Stomach (tissue), 4 donors: ENCODE data around the gene COL6A3.

ENCODE experiments used
- POLR2A ChIP-seq, 4 donors: fragments of 450-650 bp; IDR thresholded peaks; one replicate each; pipeline ENCODE4 v1.6.1; 2016; ENCODE audit warnings: antibody characterized with exemption in 4 of 4, control low read depth in 2 of 4, mild to moderate bottlenecking in 1 of 4, moderate library complexity in 1 of 4
- TF ChIP-seq, protein P1 (sequence below), 7 experiments: fragments of 450-650 bp in 4 of 7; fragments of 200-600 bp in 3 of 7; sonication (generic) in 3 of 7; IDR thresholded peaks; one replicate each; pipeline ENCODE4 v1.5.1; 2016 to 2019; ENCODE audit warnings: antibody characterized with exemption in 7 of 7, control low read depth in 2 of 7, mild to moderate bottlenecking in 1 of 7

DNA sequence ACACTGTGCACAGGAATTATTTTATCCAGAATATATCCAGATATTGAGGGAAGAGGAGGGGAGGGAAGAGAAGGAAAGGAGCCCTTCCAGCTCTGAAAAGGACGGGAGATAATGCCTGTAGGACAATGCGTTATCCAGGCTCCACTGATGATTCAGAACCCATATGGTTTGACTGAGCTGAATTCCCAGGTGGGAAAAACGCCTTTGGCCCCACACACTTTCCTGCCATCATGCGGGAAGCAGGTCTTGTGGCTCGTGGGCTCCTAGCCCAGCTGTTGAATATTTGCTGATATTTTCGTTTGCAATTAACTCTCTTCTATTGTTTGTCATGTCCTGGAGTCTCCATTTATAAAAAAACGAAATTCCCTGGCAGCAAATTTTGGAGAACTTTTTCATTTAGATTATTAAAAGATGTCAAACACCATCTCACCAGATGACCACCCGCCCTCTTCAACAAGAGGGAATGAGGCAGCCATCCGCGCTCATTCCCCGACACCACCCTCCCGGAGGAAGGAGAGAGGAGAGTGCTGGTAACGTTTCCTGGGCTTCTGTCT is 8.9 kb downstream of the COL6A3 start:
- TF ChIP-seq, protein P1, sequence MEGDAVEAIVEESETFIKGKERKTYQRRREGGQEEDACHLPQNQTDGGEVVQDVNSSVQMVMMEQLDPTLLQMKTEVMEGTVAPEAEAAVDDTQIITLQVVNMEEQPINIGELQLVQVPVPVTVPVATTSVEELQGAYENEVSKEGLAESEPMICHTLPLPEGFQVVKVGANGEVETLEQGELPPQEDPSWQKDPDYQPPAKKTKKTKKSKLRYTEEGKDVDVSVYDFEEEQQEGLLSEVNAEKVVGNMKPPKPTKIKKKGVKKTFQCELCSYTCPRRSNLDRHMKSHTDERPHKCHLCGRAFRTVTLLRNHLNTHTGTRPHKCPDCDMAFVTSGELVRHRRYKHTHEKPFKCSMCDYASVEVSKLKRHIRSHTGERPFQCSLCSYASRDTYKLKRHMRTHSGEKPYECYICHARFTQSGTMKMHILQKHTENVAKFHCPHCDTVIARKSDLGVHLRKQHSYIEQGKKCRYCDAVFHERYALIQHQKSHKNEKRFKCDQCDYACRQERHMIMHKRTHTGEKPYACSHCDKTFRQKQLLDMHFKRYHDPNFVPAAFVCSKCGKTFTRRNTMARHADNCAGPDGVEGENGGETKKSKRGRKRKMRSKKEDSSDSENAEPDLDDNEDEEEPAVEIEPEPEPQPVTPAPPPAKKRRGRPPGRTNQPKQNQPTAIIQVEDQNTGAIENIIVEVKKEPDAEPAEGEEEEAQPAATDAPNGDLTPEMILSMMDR (IDR thresholded peaks at IDR 0.05): no peak
- TF ChIP-seq POLR2A (IDR thresholded peaks at IDR 0.05): no peak
